ENCODE data around the gene SCTR. TPM values are rescaled to one million over a fixed set of nuclear protein-coding genes. Genes with fewer than 3 reads are reported as not detected.
A peak's percentile ranks its signal among the peaks of the same experiment; 100 is the strongest.

Gene SCTR
- total RNA-seq, 1 experiment from 2014 or later, result not detected

DNA sequence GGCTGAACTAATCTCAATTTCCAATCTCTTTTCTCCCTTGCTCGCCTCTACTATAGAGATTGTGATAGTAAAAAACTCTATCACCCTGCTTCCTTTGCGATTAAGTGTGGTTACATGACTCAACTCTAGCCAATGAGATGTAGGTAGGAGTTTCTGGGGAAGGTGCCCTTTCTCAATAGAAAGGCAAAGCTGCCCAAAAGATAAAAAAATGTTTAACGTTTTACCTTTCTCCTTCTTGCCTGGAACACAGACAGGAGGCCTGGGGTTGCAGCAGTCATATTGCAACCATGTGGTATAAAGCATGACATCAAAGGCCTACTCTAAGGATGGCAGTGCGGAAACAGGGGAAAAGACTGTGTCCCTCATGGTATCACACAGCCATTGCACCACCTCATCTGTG is 61.1 kb downstream of the SCTR start:
- Histone ChIP-seq H3K9ac (ENCODE audit: low read length) (no peak overlapping the region), H4K20me1 (ENCODE audit: low read length) (no peaks in the 10 kb centered on the region), H3K4me3 (ENCODE audit: low read length) (no peak overlapping the region), H3F3A (ENCODE audit: low read length, unreplicated experiment) (no peaks in the 10 kb centered on the region), H3K4me2 (ENCODE audit: low read length) (no peak overlapping the region), H3K36me3 (ENCODE audit: low read depth, low read length) (no peaks in the 10 kb centered on the region), H3K9me2 (replicated peaks; ENCODE audit: low read length) (no peaks in the 10 kb centered on the region), H3K27ac (ENCODE audit: low read length) (no peak overlapping the region), H3K79me2 (ENCODE audit: low read length) (no peaks in the 10 kb centered on the region), H3K9me3 (ENCODE audit: low read length) (no peaks in the 10 kb centered on the region), H3K27me3 (ENCODE audit: low read length) (peaks cover 12% of the 10 kb centered on the region; the same call in 1 of the 2 replicates), H2AFZ (ENCODE audit: low read length) (no peak overlapping the region), H3K4me1 (ENCODE audit: insufficient read depth, low read length) (peaks cover 10% of the 10 kb centered on the region)
- ChIA-PET POLR2A (ENCODE audit: unreplicated experiment) (no interaction called here), CTCF (no interaction called here)
- no peak for ATAC-seq
- BruUV-seq (replicated peaks), result no TSS peak
- DNase-seq, result peak; percentile 56
- intact Hi-C loops (cut with micrococcal nuclease), result no loop called here
- TF ChIP-seq EZH2phosphoT487 (IDR thresholded peaks at IDR 0.05; ENCODE audit: borderline replicate concordance, low read length), result no peak

DNA sequence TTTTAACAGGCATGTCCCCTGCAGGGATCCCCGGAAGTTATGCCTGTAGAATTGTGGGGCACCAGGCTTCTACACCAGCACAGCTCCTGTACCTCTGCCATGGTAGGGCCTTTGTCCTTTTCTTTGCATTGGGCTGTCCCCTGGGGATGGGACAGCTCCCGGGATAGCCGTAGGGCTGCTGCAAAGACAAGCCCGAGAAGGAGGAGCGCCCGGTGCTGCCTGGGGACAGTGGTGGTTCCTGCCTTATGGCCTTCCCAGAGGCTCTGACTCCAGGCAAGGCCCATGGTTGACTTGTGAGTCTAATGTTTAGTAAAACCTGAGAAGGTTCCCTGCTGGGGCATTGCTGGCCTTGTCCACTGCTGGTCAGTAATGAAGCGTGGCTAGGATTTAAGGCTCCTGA is 61.7 kb downstream of the SCTR start:
- BruUV-seq (replicated peaks), result no TSS peak
- no peak overlapping the region for H3K27ac ChIP-seq (ENCODE audit: low read length)
- H3K9me3 ChIP-seq (ENCODE audit: low read length), result no peaks in the 10 kb centered on the region
- H3K9me2 ChIP-seq (replicated peaks; ENCODE audit: low read length), result no peaks in the 10 kb centered on the region
- TF ChIP-seq, protein P1, sequence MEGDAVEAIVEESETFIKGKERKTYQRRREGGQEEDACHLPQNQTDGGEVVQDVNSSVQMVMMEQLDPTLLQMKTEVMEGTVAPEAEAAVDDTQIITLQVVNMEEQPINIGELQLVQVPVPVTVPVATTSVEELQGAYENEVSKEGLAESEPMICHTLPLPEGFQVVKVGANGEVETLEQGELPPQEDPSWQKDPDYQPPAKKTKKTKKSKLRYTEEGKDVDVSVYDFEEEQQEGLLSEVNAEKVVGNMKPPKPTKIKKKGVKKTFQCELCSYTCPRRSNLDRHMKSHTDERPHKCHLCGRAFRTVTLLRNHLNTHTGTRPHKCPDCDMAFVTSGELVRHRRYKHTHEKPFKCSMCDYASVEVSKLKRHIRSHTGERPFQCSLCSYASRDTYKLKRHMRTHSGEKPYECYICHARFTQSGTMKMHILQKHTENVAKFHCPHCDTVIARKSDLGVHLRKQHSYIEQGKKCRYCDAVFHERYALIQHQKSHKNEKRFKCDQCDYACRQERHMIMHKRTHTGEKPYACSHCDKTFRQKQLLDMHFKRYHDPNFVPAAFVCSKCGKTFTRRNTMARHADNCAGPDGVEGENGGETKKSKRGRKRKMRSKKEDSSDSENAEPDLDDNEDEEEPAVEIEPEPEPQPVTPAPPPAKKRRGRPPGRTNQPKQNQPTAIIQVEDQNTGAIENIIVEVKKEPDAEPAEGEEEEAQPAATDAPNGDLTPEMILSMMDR (conservative IDR thresholded peaks at IDR 0.05; ENCODE audit: low read depth, low read length), result no peak
- no peak for TF ChIP-seq EZH2 (IDR thresholded peaks at IDR 0.05; ENCODE audit: low read length, unreplicated experiment)
- TF ChIP-seq EZH2phosphoT487 (IDR thresholded peaks at IDR 0.05; ENCODE audit: borderline replicate concordance, low read length), result no peak
- no peak overlapping the region for H3K9ac ChIP-seq (ENCODE audit: low read length)
- no peak overlapping the region for H3K4me2 ChIP-seq (ENCODE audit: low read length)
- H2AFZ ChIP-seq (ENCODE audit: low read length), result no peak overlapping the region
- H4K20me1 ChIP-seq (ENCODE audit: low read length), result no peaks in the 10 kb centered on the region
- peaks cover 10% of the 10 kb centered on the region for H3K4me1 ChIP-seq (ENCODE audit: insufficient read depth, low read length)
- ATAC-seq (no peak), DNase-seq (no peak)
- no peaks in the 10 kb centered on the region for H3K36me3 ChIP-seq (ENCODE audit: low read depth, low read length)
- peaks cover 12% of the 10 kb centered on the region; the same call in 1 of the 2 replicates for H3K27me3 ChIP-seq (ENCODE audit: low read length)
- intact Hi-C loops (cut with micrococcal nuclease), result no loop called here
- POLR2A ChIA-PET (ENCODE audit: unreplicated experiment), result no interaction called here
- CTCF ChIA-PET, result no interaction called here
- H3F3A ChIP-seq (ENCODE audit: low read length, unreplicated experiment), result no peaks in the 10 kb centered on the region
- H3K4me3 ChIP-seq (ENCODE audit: low read length), result no peak overlapping the region
- H3K79me2 ChIP-seq (ENCODE audit: low read length), result no peaks in the 10 kb centered on the region

DNA sequence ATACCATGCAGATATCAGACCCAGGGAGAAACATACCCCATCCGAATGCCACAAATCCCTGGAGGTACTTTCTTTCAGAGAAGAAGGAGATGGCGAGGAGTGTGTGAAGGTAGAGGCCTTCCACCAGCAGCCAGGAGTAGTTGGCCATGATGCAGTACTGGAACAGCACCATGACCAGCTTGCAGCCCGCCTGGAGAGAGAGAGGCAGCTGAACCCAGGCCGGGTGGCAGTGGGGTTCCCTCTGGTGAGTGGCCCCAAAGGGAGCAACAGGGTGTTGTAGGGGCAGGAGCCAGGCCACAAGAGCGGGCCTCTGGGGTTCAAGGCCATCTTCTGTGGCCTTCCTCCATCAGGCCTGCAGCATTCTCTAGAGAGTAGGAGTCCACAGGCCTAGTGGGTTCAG is 62.5 kb downstream of the SCTR start:
- TF ChIP-seq, protein P1 (conservative IDR thresholded peaks at IDR 0.05; ENCODE audit: low read depth, low read length), result no peak
- TF ChIP-seq EZH2 (IDR thresholded peaks at IDR 0.05; ENCODE audit: low read length, unreplicated experiment), result no peak
- TF ChIP-seq EZH2phosphoT487 (IDR thresholded peaks at IDR 0.05; ENCODE audit: borderline replicate concordance, low read length), result no peak
- CTCF ChIA-PET, result no interaction called here
- intact Hi-C loops (cut with micrococcal nuclease), result no loop called here

More for the DNA sequence above, 62.5 kb downstream of the SCTR start:
- no peak for ATAC-seq
- no peak overlapping the region for H2AFZ ChIP-seq (ENCODE audit: low read length)
- H4K20me1 ChIP-seq (ENCODE audit: low read length), result no peaks in the 10 kb centered on the region
- no peak overlapping the region for H3K4me3 ChIP-seq (ENCODE audit: low read length)
- H3K27ac ChIP-seq (ENCODE audit: low read length), result no peak overlapping the region
- no peaks in the 10 kb centered on the region for H3K9me2 ChIP-seq (replicated peaks; ENCODE audit: low read length)
- no TSS peak for BruUV-seq (replicated peaks)
- no peaks in the 10 kb centered on the region for H3K9me3 ChIP-seq (ENCODE audit: low read length)
- POLR2A ChIA-PET (ENCODE audit: unreplicated experiment), result no interaction called here
- H3K36me3 ChIP-seq (ENCODE audit: low read depth, low read length), result no peaks in the 10 kb centered on the region
- no peak overlapping the region for H3K9ac ChIP-seq (ENCODE audit: low read length)
- H3K27me3 ChIP-seq (ENCODE audit: low read length), result peaks cover 19% of the 10 kb centered on the region
- H3F3A ChIP-seq (ENCODE audit: low read length, unreplicated experiment), result no peaks in the 10 kb centered on the region
- H3K4me2 ChIP-seq (ENCODE audit: low read length), result no peak overlapping the region
- no peak for DNase-seq
- H3K79me2 ChIP-seq (ENCODE audit: low read length), result no peaks in the 10 kb centered on the region
- peaks cover 10% of the 10 kb centered on the region for H3K4me1 ChIP-seq (ENCODE audit: insufficient read depth, low read length)
